Right cardiac atrium (tissue), 5 donors: ENCODE results near the gene SPEN. TPM values are rescaled to one million over a fixed set of nuclear protein-coding genes. Genes with fewer than 3 reads are reported as not detected.

Experiments used
- ATAC-seq, 2 donors: fragments of 200-7000 bp; cut with Tn5 transposase; one replicate each; pipeline versions ENCODE4 v1.8.0 to v1.9.1; 2020; ENCODE audit warnings: moderate library complexity in 2 of 2, mild to moderate bottlenecking in 1 of 2
- DNase-seq, 3 donors: peaks; one replicate each; pipeline ENCODE4 v3.0.0-alpha.2; 2020
- H3K27ac ChIP-seq: one replicate; pipeline ENCODE4 v1.5.1; 2013; ENCODE audit warnings: mild to moderate bottlenecking, low read length, control low read depth, moderate library complexity
- H3K27me3 ChIP-seq: one replicate; pipeline ENCODE4 v1.6.1; 2013; ENCODE audit not compliant: control insufficient read depth, insufficient read depth
- H3K4me1 ChIP-seq: one replicate; pipeline ENCODE4 v1.6.1; 2013; ENCODE audit warnings: low read length; ENCODE audit not compliant: control insufficient read depth, insufficient read depth
- H3K4me3 ChIP-seq: one replicate; pipeline ENCODE4 v1.5.1; 2013; ENCODE audit warnings: low read length, control low read depth
- H3K9me3 ChIP-seq: one replicate; pipeline ENCODE4 v1.6.1; 2013; ENCODE audit warnings: low read length; ENCODE audit not compliant: control insufficient read depth
- WGBS: extraction: QIAGEN DNeasy Blood & Tissue Kit; methylation state at CpG from one replicate; pipeline ENCODE4 v1.1.7; 2013; 5-methylcytosine and 5-hydroxymethylcytosine counted together
- intact Hi-C, 4 donors: fragments of 100-400 bp; cut with DNase I; formaldehyde crosslinking; loops; one replicate each; pipeline versions ENCODE4 v1.11.0 to v1.14.0; 2022 to 2023
- polyA plus RNA-seq: library from polyadenylated mRNA; stranded (reverse); fragments of 200-250 nt; gene quantifications from one replicate; pipeline ENCODE4 v1.2.3, GENCODE V29; 2013
- total RNA-seq, 4 donors: library from RNA; stranded (reverse); fragmentation: NEBNext Ultra II Directional; extraction: Animal tissue kit (Norgen Biotek cat#: 25700); gene quantifications; one replicate each; pipeline ENCODE4 v1.2.1, GENCODE V29; 2021
- donor health status: healthy with polysubstance abuse.
- donor health status: DM: no; HTN: yes; CAD: no.
- donor health status: DM: no; HTN: no; CAD: no.
- donor health status: DM: no; HTN: yes; CAD: no; lungs with severe emphysema.
- donor health status: DM: yes; HTN: yes; CAD: no.

SPEN gene
- total and polyA plus RNA-seq, 5 donors = 15.2 to 34.2 (median 31.5) TPM

DNA sequence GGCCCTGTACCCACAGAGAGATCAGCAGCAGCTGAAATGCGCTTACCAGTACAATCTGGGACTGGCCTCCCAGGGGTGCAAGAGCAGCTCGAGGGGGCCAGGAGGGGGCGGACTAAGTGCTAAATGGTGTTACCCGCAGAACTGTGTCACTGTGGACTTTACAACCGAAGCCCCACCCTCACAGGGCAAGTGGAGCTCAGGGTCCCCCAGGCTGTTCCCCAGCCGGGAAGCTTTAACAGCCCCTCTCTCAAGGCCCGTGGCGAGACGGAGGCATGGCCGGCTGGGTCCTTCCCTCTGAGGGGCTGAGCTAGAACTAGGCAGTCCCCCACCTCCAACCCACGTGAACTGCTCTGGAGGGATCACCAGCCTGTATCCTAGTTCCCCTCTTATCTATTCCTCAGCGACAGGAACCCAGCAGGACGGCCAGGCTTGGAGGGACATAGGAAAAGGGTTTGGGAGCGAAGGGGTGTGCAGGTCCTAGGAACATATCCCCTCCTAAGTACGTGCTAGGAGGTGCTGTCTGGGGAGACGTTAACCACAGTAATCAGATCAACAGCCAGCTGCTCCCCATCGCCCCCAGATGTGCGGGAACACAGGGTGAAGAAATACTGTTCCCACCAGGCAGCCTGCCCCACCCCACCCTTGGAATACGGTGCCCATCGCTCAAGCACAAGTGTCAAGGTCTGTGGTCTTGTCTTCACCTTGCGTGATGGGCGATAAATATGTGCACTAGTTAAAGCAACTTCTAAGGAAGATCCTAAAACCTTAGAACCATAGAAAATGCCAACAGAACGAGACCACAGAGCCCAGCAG, 104.0 kb downstream of the SPEN start:
- DNase-seq (peak in 1 of 3 donors; percentile 75), ATAC-seq (no peak)
- Histone ChIP-seq H3K4me1 (peaks cover 36% of the 10 kb centered on the region), H3K27me3 (no peaks in the 10 kb centered on the region), H3K4me3 (no peak overlapping the region), H3K27ac (no peak overlapping the region), H3K9me3 (no peaks in the 10 kb centered on the region)
- 53% methylated on average over 23 of the region's 23 CpGs for WGBS
- intact Hi-C loops = no loop called here

DNA sequence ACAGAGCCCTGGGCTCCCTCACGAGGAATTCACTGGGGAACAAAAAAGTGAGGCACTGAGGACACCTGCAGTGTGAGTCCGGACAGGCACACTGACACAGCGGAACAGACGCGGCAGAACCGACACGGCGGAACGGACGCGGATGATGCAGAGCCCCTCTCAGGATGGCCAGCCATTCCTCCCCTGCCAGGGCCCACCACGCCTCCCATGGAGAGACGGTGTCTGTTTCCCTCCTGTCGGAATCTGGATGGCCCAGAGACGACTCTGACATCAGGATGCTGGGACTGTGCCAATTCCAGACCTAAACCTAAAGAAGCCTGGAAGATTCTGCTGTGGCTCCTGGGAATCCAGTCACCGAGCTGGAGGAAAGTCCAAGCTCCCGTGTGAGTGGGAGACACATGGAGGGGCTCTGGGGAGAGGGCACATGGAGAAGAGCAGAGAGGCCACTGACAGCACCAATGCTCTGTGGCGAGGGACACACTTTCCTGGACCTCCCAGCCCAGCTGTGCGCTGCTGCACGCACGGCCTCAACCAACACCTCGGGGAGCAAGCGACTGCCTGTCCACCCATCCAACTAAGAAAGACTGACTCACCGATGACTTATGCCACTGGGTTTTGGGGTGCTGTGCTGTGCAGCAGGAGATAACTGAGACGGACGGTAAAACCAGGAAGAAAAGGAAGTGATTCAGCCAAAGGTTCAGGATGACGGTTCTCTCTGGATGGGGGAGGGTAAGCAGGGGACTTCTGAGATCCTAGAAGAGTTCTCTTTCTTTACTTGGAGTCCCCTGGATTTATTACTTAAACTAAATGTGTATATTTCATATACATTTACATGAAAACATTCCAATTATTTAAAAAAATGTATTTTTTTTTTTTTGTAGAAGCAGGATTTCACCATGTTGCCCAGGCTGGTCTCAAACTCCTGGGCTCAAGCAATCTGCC, 105.1 kb downstream of the SPEN start:
- peaks cover 36% of the 10 kb centered on the region for H3K4me1 ChIP-seq
- intact Hi-C loops = no loop called here
- no peak overlapping the region for H3K4me3 ChIP-seq
- no peak overlapping the region for H3K27ac ChIP-seq
- 75% methylated on average over 27 of the region's 27 CpGs for WGBS
- DNase-seq (peak in 2 of 3 donors; percentile 54 to 67), ATAC-seq (no peak)
- H3K9me3 ChIP-seq = no peaks in the 10 kb centered on the region
- no peaks in the 10 kb centered on the region for H3K27me3 ChIP-seq

DNA sequence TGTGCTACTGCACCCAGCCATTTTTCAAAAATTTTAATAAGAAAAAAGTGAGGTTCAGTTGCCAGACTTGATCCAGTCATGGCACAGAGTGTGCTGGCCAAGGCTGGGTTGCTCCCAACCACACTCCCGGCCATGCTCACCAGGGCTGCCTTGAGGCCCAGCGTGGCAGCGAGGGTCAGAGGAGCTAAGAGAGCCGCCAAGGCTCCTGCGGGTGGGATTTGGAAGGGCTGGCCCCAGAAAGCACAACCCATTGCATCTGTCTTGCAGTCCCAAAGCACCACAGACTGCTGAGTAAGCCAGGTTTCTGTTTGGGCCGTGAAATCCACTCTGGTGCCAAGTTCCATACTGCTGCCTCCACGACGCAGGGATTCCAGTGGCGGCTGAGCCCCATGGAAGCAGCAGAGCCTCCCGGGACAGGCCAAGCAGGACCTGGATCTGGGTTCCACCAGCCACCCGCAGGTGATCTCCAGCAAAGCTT, 105.8 kb downstream of the SPEN start:
- H3K4me3 ChIP-seq = no peak overlapping the region
- WGBS = 63% methylated on average over 11 of the region's 11 CpGs
- no peak overlapping the region for H3K27ac ChIP-seq
- no peaks in the 10 kb centered on the region for H3K9me3 ChIP-seq
- ATAC-seq (no peak), DNase-seq (peak in 2 of 3 donors; percentile 67 to 73)
- no peaks in the 10 kb centered on the region for H3K27me3 ChIP-seq
- intact Hi-C loops = no loop called here
- H3K4me1 ChIP-seq = peaks cover 36% of the 10 kb centered on the region

DNA sequence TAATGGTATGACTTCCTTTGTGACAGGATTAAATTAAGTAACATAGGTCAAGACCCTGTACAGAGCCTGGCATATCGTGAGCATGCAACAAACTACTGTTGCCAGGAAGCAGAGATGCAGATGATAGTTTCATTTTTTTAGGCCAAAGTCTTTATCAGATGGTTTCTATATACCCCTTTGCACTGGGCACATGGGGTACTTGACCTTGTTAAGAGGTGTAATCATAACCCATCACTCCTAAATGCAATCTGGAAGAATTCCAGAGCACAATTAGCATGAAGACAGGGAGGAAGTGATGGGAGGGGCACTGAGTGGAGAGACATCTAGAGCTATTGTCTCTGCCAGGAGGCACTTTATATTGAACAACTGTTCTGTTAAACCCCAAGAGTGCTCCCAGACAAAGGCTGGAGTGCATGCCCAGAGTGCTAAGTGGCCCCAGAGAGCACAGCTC, 106.3 kb downstream of the SPEN start:
- Histone ChIP-seq H3K4me3 (no peak overlapping the region), H3K27ac (no peak overlapping the region), H3K27me3 (no peaks in the 10 kb centered on the region), H3K9me3 (no peaks in the 10 kb centered on the region), H3K4me1 (peaks cover 38% of the 10 kb centered on the region)
- WGBS = 23% methylated on average over 1 of the region's 1 CpG
- intact Hi-C loops = no loop called here
- DNase-seq (no peak), ATAC-seq (no peak)

DNA sequence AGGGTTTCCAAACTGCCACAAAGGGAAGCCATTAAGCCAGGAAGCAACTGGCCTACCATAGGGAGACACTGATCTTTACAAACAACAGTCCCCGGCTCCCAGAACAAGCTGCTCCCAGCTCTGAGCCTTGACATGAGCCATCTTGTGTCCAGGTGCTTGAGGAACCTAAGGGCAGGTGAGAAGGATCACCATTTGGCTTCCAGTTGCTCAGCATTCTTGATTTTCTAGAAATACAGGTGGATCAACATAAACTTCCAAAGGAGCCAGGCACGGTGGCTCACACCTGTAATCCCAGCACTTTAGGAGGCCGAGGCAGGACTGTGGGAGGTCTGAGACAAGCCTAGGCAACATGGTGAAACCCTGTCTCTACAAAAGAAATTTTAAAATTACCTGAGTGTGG, 106.8 kb downstream of the SPEN start:
- ATAC-seq (no peak), DNase-seq (no peak)
- Histone ChIP-seq H3K4me3 (no peak overlapping the region), H3K27ac (no peak overlapping the region), H3K27me3 (no peaks in the 10 kb centered on the region), H3K4me1 (peaks cover 37% of the 10 kb centered on the region), H3K9me3 (no peaks in the 10 kb centered on the region)
- intact Hi-C loops = no loop called here
- WGBS = 93% methylated on average over 3 of the region's 3 CpGs

DNA sequence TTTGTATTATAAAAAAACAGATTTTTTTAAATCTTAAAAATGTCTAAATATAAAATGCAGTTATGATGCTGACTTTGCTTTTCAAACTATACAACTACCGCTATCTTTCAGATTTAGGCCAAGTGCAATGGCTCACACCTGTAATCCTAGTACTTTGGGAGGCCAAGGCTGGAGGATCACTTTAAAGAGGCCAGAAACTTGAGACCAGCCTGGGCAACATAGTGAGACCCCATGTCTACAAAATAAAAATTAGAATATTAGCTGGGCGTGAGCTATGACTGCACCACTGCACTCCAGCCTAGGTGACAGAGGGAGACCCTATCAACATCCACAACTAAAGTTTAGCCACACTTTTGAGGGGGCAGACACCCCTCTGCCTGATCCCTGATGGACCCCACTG, 108.0 kb downstream of the SPEN start:
- no peaks in the 10 kb centered on the region for H3K27me3 ChIP-seq
- H3K4me1 ChIP-seq = peaks cover 26% of the 10 kb centered on the region
- intact Hi-C loops = no loop called here
- ATAC-seq = no peak
- no peaks in the 10 kb centered on the region for H3K9me3 ChIP-seq
- WGBS = 100% methylated on average over 2 of the region's 2 CpGs
- no peak for DNase-seq
- no peak overlapping the region for H3K27ac ChIP-seq
- no peak overlapping the region for H3K4me3 ChIP-seq

DNA sequence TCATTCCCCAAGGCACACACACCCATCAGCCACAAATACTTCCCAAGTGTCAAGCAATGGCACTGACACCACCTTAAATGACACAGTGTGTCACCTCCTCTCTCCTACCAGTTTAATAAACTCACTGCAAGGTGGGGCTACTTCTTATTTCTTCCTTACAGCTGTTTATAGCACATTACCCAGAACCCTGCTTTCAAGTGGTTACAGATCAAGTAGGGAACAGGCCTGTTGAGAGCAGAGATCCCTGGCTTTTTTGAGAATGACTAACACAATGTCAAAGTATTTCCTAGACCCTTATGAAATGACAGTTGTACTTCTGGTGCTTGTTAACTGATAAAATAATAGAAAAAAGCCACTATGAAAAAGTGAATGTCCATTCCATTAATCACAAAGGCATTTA, 108.6 kb downstream of the SPEN start:
- H3K4me1 ChIP-seq = peaks cover 21% of the 10 kb centered on the region

DNA sequence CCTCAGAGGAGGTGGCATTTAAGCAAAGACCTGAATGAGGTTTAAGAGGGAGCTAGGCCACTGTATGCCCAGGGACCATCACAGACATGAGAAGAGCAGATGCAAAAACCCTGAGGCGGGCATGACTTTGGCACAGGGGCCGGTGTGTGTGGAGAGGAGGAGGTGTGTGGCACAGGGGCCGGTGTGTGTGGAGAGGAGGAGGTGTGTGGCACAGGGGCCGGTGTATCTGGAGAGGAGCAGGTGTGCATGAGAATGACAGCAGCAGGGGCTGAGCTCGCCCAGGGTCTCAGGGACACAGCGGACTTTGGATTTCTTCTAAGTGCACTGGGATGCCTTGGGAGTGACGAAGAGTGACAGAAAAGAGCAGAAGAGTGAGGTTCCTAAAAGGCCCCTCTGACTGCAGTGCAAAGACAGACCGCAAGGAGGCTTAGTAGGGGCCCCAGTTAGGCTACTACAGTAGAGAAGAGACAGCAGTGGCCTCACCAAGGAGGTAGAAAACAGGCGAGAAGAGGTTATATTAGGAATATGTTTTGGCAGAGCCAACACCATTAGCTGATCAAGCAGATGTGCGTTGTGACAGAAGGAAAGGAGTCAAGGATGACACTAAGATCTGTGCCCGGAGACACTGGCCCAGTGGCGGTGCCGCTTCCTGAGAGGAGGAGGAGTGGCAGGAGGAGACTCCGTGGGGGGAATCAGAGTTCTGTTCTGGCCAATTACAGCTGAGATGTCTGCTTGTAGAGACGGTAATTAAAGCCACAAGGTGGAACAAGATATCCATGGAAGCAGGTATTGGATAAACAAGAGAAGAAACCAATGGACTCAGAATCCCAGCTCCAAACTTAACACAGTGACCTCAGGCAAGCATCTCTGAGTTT, 110.0 kb downstream of the SPEN start:
- WGBS = 81% methylated on average over 15 of the region's 15 CpGs
- H3K9me3 ChIP-seq = no peaks in the 10 kb centered on the region
- H3K4me1 ChIP-seq = peaks cover 15% of the 10 kb centered on the region
- H3K4me3 ChIP-seq = no peak overlapping the region
- H3K27me3 ChIP-seq = no peaks in the 10 kb centered on the region
- no peak for ATAC-seq
- intact Hi-C loops = no loop called here
- no peak overlapping the region for H3K27ac ChIP-seq
- DNase-seq = no peak

More for the DNA sequence above, 108.6 kb downstream of the SPEN start:
- ATAC-seq (no peak), DNase-seq (no peak)
- Histone ChIP-seq H3K27ac (no peak overlapping the region), H3K4me3 (no peak overlapping the region), H3K27me3 (no peaks in the 10 kb centered on the region), H3K9me3 (no peaks in the 10 kb centered on the region)
- intact Hi-C loops = no loop called here

DNA sequence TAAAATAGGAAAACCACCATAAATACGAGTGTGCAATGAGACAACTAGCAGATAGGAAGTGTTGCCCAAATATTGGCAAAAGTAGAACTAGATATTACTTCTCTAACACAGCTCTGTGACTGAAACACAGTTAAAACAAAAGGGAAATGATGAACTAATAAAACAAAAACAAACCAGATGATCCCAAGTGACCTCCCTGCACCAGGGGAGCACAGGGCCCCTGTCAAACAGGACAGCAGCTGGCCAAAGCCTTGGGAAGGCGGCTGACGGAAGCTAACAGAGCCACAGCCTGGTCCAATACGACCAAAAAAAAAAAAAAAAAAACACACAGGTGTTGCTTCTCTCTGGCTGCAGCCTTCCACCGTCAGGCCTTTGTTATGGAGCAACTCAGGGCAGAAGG, 110.6 kb downstream of the SPEN start:
- Histone ChIP-seq H3K4me1 (peaks cover 12% of the 10 kb centered on the region), H3K4me3 (no peak overlapping the region), H3K27me3 (no peaks in the 10 kb centered on the region), H3K9me3 (no peaks in the 10 kb centered on the region), H3K27ac (no peak overlapping the region)
- 68% methylated on average over 5 of the region's 5 CpGs for WGBS
- no peak for ATAC-seq
- intact Hi-C loops = no loop called here
- no peak for DNase-seq

DNA sequence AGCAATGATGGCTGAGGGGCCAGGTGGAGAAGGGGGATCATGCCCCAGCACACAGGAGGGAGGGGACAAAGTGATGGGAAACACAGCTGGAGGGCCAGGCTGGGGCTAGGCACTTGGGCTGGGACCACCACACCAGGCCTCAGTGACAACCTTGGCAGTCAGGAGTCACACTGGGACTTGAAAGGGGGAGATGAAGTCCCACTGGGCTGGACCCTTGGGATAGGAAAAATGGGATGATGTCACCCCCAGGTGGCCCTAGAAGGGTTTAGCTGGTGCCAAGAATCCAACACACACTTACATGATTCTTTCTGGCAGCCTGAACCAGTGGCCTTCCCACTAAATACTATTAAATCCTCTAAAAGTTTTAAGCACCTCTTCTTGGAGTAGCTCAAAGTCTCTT, 111.3 kb downstream of the SPEN start:
- ATAC-seq = peak in 1 of 2 donors; percentile 21
- Histone ChIP-seq H3K4me3 (no peak overlapping the region), H3K9me3 (no peaks in the 10 kb centered on the region), H3K27ac (no peak overlapping the region), H3K27me3 (no peaks in the 10 kb centered on the region), H3K4me1 (peaks cover 7% of the 10 kb centered on the region)
- DNase-seq = no peak
- intact Hi-C loops = no loop called here
